ENCODE measurements around the gene ZNF205.
A peak's percentile ranks its signal among the peaks of the same experiment; 100 is the strongest.

The ZNF205 gene

DNA sequence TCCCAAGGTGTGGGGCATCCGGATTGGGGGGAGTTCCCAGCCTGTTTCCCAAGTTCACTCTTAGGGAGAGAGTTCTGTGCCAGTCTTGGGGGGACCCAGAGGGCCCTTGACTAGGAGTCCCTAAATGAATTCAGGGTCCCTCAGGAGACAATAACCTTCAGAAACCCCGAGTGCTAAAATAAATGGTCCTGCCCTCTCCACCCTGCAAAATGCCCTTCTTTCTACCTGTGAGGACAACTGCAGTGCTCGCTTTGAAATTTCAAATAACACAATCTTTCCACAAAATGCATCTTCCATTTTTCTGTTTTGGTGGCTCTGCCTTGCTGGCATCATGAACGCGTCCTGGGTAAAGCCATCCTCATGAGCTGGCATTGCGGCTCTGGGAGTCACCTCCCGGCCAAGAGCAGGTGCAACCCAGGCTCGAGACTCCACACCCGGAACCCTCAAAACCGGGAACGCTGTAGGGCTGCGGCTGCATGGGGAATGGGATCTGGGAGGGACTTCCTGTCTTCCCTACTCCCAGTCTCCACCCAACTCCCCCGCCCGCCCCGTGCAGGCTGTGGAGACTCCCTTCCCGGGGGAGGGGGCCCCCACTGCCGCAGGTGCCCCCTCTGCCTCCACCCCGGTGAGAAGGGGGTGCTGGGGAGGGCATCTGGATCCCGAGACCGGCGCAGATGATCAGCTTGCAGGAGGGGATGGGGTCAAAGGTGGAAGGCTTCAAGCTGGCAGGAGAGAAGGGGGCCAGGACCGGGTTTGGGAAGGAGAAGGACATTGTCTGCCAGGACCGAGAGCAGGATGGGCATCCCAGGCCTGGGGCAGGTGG is at the start of gene ZNF205 (continued):
- TF ChIP-seq, protein P1, sequence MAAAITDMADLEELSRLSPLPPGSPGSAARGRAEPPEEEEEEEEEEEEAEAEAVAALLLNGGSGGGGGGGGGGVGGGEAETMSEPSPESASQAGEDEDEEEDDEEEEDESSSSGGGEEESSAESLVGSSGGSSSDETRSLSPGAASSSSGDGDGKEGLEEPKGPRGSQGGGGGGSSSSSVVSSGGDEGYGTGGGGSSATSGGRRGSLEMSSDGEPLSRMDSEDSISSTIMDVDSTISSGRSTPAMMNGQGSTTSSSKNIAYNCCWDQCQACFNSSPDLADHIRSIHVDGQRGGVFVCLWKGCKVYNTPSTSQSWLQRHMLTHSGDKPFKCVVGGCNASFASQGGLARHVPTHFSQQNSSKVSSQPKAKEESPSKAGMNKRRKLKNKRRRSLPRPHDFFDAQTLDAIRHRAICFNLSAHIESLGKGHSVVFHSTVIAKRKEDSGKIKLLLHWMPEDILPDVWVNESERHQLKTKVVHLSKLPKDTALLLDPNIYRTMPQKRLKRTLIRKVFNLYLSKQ (tag by site-specific recombination; IDR thresholded peaks at IDR 0.05; ENCODE audit: borderline replicate concordance): no peak
- TF ChIP-seq ZNF175 (tag by site-specific recombination; IDR thresholded peaks at IDR 0.05): no peak
- no peak for TF ChIP-seq ZNF843 (tag by site-specific recombination; IDR thresholded peaks at IDR 0.05)
- peak; percentile 33; the same call in 1 of the 2 replicates for TF ChIP-seq KLF9 (tag by site-specific recombination; IDR thresholded peaks at IDR 0.05; ENCODE audit: low read depth)
- TF ChIP-seq, protein P2, sequence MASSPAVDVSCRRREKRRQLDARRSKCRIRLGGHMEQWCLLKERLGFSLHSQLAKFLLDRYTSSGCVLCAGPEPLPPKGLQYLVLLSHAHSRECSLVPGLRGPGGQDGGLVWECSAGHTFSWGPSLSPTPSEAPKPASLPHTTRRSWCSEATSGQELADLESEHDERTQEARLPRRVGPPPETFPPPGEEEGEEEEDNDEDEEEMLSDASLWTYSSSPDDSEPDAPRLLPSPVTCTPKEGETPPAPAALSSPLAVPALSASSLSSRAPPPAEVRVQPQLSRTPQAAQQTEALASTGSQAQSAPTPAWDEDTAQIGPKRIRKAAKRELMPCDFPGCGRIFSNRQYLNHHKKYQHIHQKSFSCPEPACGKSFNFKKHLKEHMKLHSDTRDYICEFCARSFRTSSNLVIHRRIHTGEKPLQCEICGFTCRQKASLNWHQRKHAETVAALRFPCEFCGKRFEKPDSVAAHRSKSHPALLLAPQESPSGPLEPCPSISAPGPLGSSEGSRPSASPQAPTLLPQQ (tag by site-specific recombination; IDR thresholded peaks at IDR 0.05): peak; percentile 72
- TF ChIP-seq, protein P3, sequence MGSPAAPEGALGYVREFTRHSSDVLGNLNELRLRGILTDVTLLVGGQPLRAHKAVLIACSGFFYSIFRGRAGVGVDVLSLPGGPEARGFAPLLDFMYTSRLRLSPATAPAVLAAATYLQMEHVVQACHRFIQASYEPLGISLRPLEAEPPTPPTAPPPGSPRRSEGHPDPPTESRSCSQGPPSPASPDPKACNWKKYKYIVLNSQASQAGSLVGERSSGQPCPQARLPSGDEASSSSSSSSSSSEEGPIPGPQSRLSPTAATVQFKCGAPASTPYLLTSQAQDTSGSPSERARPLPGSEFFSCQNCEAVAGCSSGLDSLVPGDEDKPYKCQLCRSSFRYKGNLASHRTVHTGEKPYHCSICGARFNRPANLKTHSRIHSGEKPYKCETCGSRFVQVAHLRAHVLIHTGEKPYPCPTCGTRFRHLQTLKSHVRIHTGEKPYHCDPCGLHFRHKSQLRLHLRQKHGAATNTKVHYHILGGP (tag by site-specific recombination; IDR thresholded peaks at IDR 0.05): no peak
- peak; percentile 82 for TF ChIP-seq SP3 (tag by site-specific recombination; IDR thresholded peaks at IDR 0.05)
- TF ChIP-seq IKZF3 (tag by site-specific recombination; IDR thresholded peaks at IDR 0.05): peak; percentile 100
- 0 out of 2 replicates have a peak, but pooled peaks have one; percentile 59 for TF ChIP-seq ZBTB20 (tag by site-specific recombination; IDR thresholded peaks at IDR 0.05)
- peak; percentile 85 for TF ChIP-seq ZNF561 (tag by site-specific recombination; IDR thresholded peaks at IDR 0.05; ENCODE audit: borderline replicate concordance)
- TF ChIP-seq ZFHX2 (tag by site-specific recombination; conservative IDR thresholded peaks at IDR 0.05): peak; percentile 69
- TF ChIP-seq ZNF292 (tag by site-specific recombination; IDR thresholded peaks at IDR 0.05; ENCODE audit: borderline replicate concordance, low read depth): no peak
- TF ChIP-seq ZNF776 (tag by site-specific recombination; IDR thresholded peaks at IDR 0.05; ENCODE audit: borderline replicate concordance): no peak
- TF ChIP-seq, protein P4, sequence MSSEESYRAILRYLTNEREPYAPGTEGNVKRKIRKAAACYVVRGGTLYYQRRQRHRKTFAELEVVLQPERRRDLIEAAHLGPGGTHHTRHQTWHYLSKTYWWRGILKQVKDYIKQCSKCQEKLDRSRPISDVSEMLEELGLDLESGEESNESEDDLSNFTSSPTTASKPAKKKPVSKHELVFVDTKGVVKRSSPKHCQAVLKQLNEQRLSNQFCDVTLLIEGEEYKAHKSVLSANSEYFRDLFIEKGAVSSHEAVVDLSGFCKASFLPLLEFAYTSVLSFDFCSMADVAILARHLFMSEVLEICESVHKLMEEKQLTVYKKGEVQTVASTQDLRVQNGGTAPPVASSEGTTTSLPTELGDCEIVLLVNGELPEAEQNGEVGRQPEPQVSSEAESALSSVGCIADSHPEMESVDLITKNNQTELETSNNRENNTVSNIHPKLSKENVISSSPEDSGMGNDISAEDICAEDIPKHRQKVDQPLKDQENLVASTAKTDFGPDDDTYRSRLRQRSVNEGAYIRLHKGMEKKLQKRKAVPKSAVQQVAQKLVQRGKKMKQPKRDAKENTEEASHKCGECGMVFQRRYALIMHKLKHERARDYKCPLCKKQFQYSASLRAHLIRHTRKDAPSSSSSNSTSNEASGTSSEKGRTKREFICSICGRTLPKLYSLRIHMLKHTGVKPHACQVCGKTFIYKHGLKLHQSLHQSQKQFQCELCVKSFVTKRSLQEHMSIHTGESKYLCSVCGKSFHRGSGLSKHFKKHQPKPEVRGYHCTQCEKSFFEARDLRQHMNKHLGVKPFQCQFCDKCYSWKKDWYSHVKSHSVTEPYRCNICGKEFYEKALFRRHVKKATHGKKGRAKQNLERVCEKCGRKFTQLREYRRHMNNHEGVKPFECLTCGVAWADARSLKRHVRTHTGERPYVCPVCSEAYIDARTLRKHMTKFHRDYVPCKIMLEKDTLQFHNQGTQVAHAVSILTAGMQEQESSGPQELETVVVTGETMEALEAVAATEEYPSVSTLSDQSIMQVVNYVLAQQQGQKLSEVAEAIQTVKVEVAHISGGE (tag by site-specific recombination; conservative IDR thresholded peaks at IDR 0.05; ENCODE audit: low read depth): peak; percentile 99
- TF ChIP-seq, protein P5, sequence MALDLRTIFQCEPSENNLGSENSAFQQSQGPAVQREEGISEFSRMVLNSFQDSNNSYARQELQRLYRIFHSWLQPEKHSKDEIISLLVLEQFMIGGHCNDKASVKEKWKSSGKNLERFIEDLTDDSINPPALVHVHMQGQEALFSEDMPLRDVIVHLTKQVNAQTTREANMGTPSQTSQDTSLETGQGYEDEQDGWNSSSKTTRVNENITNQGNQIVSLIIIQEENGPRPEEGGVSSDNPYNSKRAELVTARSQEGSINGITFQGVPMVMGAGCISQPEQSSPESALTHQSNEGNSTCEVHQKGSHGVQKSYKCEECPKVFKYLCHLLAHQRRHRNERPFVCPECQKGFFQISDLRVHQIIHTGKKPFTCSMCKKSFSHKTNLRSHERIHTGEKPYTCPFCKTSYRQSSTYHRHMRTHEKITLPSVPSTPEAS (tag by site-specific recombination; IDR thresholded peaks at IDR 0.05): peak; percentile 52; the same call in 1 of the 2 replicates
- peak; percentile 86 for TF ChIP-seq GLIS2 (tag by site-specific recombination; IDR thresholded peaks at IDR 0.05)
- TF ChIP-seq ZNF48 (tag by site-specific recombination; IDR thresholded peaks at IDR 0.05): no peak
- peak; percentile 56 for TF ChIP-seq WT1 (tag by site-specific recombination; IDR thresholded peaks at IDR 0.05)
- no peak for TF ChIP-seq ZNF274 (IDR thresholded peaks at IDR 0.05; ENCODE audit: low read length)
- TF ChIP-seq ZNF274 (tag by site-specific recombination; IDR thresholded peaks at IDR 0.05; ENCODE audit: borderline replicate concordance): no peak
- TF ChIP-seq ZNF335 (tag by site-specific recombination; conservative IDR thresholded peaks at IDR 0.05): peak; percentile 92
- TF ChIP-seq ZNF155 (tag by site-specific recombination; IDR thresholded peaks at IDR 0.05): no peak
- no peak for TF ChIP-seq ZNF473 (tag by site-specific recombination; IDR thresholded peaks at IDR 0.05)
- TF ChIP-seq GLIS1 (tag by site-specific recombination; IDR thresholded peaks at IDR 0.05): peak; percentile 57
- peak; percentile 38 for TF ChIP-seq ZNF146 (tag by site-specific recombination; IDR thresholded peaks at IDR 0.05)
- TF ChIP-seq SP7 (tag by site-specific recombination; IDR thresholded peaks at IDR 0.05): peak; percentile 83
- TF ChIP-seq, protein P6, sequence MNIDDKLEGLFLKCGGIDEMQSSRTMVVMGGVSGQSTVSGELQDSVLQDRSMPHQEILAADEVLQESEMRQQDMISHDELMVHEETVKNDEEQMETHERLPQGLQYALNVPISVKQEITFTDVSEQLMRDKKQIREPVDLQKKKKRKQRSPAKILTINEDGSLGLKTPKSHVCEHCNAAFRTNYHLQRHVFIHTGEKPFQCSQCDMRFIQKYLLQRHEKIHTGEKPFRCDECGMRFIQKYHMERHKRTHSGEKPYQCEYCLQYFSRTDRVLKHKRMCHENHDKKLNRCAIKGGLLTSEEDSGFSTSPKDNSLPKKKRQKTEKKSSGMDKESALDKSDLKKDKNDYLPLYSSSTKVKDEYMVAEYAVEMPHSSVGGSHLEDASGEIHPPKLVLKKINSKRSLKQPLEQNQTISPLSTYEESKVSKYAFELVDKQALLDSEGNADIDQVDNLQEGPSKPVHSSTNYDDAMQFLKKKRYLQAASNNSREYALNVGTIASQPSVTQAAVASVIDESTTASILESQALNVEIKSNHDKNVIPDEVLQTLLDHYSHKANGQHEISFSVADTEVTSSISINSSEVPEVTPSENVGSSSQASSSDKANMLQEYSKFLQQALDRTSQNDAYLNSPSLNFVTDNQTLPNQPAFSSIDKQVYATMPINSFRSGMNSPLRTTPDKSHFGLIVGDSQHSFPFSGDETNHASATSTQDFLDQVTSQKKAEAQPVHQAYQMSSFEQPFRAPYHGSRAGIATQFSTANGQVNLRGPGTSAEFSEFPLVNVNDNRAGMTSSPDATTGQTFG (tag by site-specific recombination; IDR thresholded peaks at IDR 0.05; ENCODE audit: borderline replicate concordance): no peak
- TF ChIP-seq ZNF571 (tag by site-specific recombination; IDR thresholded peaks at IDR 0.05): no peak
- TF ChIP-seq ZNF311 (tag by site-specific recombination; IDR thresholded peaks at IDR 0.05; ENCODE audit: borderline replicate concordance): no peak
